Activated CD4-positive, alpha-beta T cell treated with anti-CD3 and anti-CD28 coated beads, Interleukin-2, amount 50 U/mL, for 4 hours (primary cell): ENCODE measurements around the gene APMAP.
"Not testable (repeated sequence)": the region's sequence is repeated elsewhere in the genome, so short reads cannot be mapped to it uniquely, and the experiment has no call there.

Experiments
- DNase-seq, 2 experiments: peaks; one replicate each; pipeline ENCODE4 v3.0.0-alpha.2; 2020

Gene APMAP

DNA sequence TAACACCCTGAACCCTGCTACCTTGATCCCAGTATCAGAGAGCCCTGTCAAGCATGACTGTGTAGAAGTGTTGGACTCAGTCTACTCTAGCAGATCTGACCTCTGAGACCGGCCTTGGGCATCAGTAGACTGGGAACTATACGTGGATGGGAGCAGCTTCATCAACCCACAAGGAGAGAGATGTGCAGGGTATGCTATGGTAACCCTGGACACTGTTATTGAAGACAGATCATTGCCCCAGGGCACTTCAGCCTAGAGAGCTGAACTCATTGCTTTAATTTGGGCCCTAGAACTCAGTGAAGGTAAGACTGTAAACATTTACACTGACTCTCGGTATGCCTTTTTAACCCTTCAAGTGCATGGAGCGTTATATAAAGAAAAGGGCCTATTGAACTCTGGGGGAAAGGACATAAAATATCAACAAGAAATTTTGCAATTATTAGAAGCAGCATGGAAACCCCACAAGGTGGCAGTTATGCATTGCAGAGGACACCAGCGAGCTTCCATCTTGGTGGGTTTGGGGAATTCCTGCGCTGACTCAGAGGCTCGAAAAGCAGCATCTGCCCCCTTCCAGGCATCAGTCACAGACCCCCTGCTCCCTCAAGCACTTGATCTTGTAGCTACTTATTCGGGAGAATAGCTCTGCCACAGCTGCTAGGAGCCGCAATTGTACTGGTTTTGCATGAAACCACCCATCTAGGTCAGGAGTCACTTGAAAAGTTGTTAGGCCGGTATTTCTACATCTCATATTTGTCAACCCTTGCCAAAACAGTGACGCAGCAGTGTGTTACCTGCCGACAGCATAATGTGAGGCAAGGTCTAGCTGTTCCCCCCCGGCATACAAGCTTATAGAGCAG, 62.5 kb downstream of the APMAP start:
- not testable (repeated sequence) for DNase-seq

DNA sequence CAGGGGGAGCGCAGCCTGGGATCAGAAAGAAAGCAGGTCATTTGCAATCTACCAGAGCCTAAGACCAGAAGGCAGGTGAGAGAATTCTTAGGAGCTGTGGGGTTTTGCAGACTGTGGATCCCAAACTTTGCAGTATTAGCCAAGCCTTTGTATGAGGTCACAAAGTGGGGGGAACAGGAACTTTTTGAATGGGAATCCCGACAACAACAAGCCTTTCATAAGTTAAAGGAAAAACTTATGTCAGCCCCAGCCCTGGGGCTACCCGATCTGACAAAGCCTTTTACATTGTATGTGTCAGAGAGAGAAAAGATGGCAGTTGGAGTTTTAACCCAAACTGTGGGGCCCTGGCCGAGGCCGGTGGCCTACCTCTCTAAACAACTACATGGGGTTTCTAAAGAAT, 63.3 kb downstream of the APMAP start:
- DNase-seq: not testable (repeated sequence)

DNA sequence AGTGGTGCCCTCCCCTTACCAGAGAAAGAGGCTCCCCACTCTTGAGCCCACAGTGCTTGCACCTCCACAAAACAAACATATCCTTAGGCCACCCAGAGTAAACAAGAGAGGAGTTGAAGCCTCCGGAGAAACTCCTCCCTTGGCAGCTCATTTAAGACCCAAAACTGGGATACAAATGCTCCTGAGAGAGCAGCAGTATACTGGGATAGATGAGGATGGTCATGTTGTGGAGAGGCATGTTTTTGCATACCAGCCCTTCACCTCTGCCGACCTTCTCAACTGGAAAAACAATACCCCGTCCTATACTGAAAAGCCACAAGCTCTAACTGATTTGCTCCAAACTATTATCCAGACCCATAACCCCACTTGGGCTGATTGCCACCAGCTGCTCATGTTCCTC, 71.8 kb downstream of the APMAP start:
- not testable (repeated sequence) for DNase-seq

DNA sequence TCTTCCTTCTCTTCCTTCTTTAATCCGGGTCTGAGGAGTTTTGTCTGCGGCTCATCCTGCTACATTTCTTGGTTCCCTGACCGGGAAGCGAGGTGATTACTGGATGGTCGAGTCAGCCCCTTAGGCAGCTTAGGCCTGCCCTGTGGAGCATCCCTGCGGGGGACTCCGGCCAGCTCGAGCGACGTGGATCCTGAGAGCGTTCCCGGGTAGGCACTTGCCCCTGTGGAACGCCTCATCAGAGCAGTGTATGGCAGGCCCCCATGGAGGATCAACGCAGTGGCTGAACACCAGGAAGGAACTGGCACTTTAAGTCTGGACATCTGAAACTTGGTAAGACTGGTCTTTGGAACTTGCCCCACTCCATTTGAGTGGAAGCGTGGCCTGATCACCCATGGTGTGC, 72.9 kb downstream of the APMAP start:
- DNase-seq: not testable (repeated sequence)

DNA sequence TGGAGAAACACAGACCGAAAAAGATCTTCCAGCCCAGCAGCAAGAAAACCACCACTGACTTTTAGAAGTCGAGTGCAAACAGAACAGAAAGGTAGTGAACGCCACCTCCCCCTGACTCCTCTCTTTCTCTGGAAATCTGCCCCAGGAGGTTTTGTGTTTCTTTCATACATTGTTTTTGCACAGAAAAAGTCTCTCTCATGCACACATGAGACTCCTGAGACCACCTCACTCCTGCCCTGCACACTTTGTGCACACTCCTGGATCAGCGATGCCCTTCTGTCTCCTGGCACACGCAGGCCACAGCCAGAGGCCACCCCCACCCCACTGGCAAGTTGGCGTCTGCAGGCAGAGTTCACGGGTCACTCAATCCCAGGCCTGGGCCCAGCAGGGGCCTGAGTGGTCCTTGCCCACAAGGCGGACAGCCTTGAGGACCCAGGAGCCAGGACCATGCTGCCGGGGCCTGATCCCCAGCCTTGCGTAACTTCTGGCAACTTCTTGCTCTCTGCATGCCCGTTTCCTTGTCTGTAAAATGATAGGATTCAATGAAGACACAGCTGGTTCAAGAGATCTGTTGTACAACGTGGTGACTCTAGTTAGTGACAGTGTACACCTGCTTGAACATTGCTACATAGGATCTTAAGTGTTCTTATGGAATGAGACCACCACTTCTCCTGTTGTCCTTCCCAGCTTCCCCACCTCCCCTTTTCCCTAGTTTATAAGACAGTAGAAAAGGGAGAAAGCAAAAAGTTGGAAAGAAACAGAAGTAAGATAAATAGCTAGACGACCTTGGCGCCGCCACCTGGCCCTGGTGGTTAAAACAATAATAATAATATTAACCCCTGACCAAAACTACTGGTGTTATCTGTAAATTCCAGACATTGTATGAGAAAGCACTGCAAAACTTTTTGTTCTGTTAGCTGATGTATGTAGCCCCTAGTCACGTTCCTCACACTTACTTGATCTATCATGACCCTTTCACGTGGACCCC, 73.7 kb downstream of the APMAP start:
- DNase-seq: no peak

DNA sequence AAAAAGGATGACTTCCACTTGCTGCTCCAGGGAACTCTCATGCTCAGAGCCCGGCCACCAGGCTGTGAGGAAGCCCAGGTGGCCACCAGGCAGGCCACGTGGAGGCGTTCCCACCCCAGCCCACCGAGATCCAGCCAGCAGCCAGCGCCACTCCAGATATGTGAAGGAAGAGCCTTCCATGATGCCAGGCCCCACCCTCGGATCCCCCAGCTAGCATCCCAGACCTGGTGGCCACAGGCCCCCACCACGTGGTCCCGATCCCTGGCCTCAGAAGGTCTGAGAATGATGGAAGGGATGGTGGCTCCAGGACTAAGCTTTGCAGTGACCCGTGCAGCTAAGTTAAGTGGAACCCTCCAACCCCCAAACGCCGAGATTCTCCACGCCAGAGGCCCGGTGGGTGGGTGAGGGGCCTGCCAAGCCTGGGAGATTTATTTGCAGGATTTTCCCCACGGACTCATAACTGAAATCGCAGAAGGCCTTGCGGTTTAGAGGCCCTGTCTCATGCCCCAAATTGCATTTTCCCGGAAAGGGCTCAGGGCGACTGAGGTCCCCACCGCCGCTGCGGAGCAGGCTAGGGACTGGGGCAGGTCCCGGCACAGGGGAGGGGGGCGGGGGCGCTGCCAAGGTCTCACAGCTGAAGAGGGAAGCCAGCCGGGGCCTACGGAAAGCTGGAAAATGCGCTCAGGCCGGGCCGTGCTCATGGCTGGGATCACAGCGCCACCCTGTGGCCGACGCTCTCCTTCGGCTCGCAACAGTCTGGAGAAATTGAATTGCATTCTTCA, 74.6 kb downstream of the APMAP start:
- peak; percentile 25 to 26 for DNase-seq

DNA sequence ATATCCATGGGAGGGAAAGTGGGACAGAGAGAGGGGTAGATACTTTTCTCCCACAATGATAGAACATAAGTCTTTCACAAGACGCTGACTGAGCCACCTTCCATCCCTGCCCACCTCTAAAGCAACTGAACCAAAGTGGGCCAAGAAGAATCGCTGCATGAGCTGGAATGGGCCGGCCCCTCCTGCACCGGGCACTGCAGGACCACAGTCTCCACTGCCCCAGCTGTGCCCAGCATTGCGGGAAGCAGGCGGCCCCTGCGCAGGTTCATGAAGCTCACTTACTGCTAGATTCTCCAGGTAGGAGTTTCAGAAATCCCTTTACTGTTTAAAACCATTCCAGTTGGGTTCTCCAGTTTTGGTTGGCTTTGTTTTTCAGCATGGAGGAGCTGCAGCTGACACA, 75.5 kb downstream of the APMAP start:
- DNase-seq: no peak

DNA sequence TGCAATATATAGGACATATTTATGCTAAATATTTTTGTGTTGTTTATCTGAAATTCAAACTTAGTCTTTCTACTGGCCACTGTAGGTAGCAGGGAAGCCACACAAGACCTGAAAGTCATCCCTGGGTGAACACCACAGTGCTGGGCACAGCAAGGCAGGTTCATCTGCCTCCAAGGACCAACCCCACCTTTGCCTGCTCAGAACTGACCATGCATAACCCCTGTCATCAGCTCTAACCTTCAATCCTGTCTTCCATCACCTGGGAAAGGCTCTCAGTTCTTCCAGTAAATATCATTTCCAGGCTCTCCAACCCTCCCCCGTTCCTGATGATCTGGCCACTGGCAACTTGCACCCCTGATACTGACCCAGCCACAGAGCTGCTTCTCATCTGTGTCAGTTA, 76.1 kb downstream of the APMAP start:
- no peak for DNase-seq

DNA sequence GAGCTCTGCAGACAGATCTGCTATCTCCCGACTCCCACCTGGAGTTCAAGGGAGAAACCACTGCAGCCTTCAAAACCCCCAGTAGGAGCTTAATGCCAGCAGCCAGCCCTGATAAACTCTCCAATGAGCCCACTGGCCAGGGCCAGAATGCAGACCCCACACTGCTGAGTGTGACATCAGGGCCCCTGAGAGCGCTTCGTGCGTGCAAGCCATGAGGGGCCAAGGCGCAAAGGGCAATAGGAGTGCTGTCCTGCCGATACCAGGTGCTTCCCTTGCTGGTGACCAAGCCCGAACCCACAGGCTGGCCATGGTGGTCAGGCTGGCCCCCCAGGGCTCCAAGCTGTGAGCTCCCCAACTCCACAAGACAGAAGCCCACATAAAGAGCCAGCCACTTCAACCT, 76.7 kb downstream of the APMAP start:
- DNase-seq: no peak

DNA sequence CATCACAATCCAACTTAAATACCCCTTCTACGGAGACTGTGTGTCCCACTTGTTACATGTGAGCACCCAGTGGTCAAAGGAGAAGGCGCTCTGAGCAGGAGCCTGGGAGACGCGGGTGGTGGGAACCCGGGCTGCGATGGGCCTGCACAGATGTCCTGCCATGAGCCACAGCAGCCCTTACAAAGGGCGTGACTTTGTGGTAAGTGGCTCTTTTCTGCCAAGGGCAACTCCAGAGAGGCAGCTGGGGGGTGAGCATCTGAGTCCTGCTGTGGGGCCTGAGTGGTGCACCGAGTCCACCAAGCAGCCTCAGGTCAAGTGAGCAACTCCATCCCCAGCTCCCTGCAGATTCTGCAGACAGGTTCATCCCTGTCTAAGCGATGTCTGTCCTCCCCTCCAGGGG, 77.1 kb downstream of the APMAP start:
- DNase-seq: no peak

DNA sequence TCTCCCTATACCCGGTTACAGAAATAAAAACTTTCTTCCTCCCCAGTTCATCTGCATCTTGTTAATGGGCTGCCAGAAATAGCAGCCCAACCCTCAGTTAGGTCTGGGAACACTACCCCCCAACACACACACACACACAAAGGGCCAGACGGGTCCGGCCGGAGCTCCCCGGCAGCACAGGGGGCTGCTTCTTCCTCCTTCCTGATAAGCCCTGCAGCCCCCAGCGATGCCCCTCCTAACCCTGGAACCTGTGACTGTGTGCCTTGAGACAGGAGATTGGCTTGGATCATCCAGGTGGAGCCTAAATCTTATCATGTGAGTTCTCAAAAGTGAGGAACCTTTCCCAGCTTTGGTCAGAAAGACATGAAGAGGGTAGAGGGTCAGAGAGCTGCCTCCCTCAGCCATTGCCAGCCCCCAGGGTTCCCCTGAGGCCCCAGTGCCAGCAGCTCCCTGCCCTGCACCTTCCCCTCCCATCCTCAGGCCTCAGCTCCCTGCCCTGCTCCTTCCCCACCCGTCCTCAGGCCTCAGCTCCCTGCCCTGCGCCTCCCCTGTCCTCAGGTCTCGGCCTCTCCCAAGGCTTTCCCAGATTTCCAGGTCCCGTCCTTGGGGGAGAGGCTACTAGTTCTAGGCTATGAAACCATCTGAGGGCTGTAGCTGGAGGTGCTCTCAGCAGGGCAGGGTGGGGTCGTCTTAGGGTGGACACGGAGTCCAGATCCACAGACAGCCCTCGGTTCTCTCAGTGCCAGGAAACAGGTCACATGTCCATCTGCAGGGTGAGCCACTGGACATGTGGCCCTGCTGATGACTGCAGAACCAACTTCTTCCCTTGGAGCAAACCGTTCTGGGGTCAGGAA, 77.9 kb downstream of the APMAP start:
- no peak for DNase-seq

DNA sequence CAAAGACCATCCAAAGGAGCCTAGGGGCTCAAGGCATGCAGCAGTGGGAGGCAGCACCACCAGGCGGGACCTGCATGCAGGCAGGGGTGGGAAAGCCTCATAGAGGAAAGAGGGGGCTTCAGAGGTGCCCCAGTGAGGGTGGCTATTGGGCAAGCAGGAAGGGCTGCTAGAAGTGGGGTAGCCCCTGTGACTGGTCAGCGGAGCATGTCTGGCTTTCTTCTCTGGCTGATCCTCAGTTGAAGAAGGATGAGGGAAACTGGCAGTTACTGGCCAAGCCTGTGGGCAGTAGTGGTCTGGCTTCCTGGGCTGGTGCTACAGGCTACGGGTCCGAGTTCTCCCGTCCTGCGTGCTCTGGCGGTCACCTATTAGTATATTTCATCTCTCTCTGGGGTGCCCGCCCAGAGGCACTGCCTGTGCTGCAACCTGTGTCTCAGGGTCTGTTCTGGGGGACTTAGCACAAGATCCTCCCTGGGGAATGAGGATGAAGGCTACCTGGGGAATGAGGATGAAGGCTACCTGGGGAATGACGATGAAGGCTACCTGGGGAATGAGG, 79.4 kb downstream of the APMAP start:
- DNase-seq: no peak
